Effector memory CD8-positive, alpha-beta T cell (primary cell): ENCODE data around the gene FAM111A.

Source experiments
- ATAC-seq: fragments of 150-1000 bp; cut with Tn5 transposase; replicated peaks from 2 replicates; pipeline ENCODE4 v1.10.0; 2021; ENCODE audit warnings: mild to moderate bottlenecking, moderate library complexity
- DNase-seq, 3 experiments: peaks; one replicate each; pipeline ENCODE4 v3.0.0; 2021
- H3K27ac Mint-ChIP-seq, 2 donors: one replicate each; pipeline ENCODE4 v1.8.0; 2022; ENCODE audit warnings: mild to moderate bottlenecking in 2 of 2, mixed read lengths in 2 of 2, moderate library complexity in 2 of 2
- H3K27me3 Mint-ChIP-seq, 2 donors: one replicate each; pipeline ENCODE4 v1.8.0; 2022; ENCODE audit warnings: mixed read lengths in 2 of 2
- H3K36me3 Mint-ChIP-seq: one replicate; pipeline ENCODE4 v1.8.0; 2022; ENCODE audit warnings: mild to moderate bottlenecking, moderate library complexity, mixed read lengths; ENCODE audit not compliant: insufficient read depth
- H3K4me1 Mint-ChIP-seq, 2 donors: one replicate each; pipeline ENCODE4 v1.8.0; 2022; ENCODE audit warnings: low read depth in 2 of 2, mixed read lengths in 2 of 2
- H3K4me3 Mint-ChIP-seq, 2 donors: one replicate each; pipeline ENCODE4 v1.8.0; 2022; ENCODE audit warnings: mild to moderate bottlenecking in 2 of 2, mixed read lengths in 2 of 2, moderate library complexity in 2 of 2
- H3K9me3 Mint-ChIP-seq, 2 donors: one replicate each; pipeline ENCODE4 v1.8.0; 2022; ENCODE audit warnings: mixed read lengths in 2 of 2

The FAM111A gene

DNA sequence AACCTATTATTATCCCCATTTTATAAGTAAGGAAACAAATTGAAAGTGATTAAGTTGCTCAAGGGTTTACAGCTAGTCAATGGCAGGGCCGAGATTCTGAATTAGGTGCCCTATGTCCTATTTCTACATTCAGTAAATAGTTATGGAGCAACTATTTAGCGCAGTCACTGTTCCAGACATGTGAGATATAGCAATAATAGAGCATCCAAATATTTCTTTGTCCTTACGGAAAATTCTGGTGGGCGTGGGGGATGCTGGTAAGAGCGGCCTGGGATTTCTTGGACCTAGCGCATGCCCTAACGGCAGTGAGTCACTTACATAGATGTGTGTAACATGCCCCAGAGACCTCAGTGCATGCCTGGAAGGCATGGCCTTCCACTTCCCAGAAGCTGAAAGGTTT is 33.7 kb downstream of the FAM111A start:
- no peaks in the 10 kb centered on the region for H3K9me3 Mint-ChIP-seq
- DNase-seq: no peak
- H3K4me1 Mint-ChIP-seq: peaks cover 8 to 11% of the 10 kb centered on the region in 2 donors
- peaks cover 6 to 7% of the 10 kb centered on the region in 2 donors for H3K27me3 Mint-ChIP-seq
- no peak for ATAC-seq
- no peak overlapping the region for H3K4me3 Mint-ChIP-seq
- peaks cover 4% of the 10 kb centered on the region for H3K36me3 Mint-ChIP-seq
- no peak overlapping the region for H3K27ac Mint-ChIP-seq

DNA sequence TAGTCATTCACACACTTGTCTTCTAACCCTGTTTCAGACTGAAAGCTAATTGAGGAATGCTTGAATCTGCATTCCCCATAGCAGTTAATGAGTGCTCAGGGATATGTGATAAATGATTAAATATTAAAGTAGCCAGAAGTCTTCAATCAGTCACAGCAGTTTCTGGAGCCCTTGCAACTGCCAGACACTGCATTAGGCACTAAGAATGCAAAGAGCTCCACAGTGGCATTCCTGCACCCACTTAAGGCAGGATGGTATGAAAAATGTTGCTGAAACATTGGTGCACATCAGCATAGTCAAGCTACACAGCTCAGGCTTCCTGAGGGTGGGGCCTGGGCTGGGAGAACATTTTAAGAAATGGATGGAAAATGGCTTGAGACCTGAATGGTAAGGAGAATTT is 35.7 kb downstream of the FAM111A start:
- H3K4me3 Mint-ChIP-seq: no peak overlapping the region
- no peaks in the 10 kb centered on the region for H3K27me3 Mint-ChIP-seq
- DNase-seq (no peak), ATAC-seq (no peak)
- no peaks in the 10 kb centered on the region for H3K36me3 Mint-ChIP-seq
- H3K27ac Mint-ChIP-seq: peak overlapping the region in 1 of 2 donors; percentile 65
- no peaks in the 10 kb centered on the region for H3K9me3 Mint-ChIP-seq
- H3K4me1 Mint-ChIP-seq: peaks cover 0 to 4% of the 10 kb centered on the region in 2 donors

DNA sequence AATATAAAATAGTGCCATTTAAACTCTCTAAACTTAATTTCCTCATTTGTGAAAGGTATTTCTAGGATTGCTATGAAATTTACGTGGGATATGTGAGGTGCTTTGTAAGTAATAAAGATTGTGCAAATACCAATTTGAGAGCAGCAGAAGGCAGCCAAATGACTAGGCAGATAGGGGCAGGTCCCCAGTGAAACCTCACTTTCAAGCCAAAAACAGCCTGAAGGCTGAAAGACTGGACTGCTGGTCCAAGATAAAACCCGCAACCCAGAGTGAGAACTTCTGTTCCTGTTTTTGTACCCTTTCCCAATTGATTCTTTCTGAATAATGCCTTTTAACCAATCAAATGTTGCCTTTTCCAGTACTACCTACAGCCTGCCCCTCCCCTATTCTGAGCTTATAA is 36.5 kb downstream of the FAM111A start:
- Mint-ChIP-seq H3K27ac (no peak overlapping the region), H3K27me3 (no peaks in the 10 kb centered on the region), H3K36me3 (no peaks in the 10 kb centered on the region), H3K4me1 (peaks cover 0 to 1% of the 10 kb centered on the region in 2 donors), H3K9me3 (no peaks in the 10 kb centered on the region), H3K4me3 (no peak overlapping the region)
- DNase-seq (no peak), ATAC-seq (no peak)

DNA sequence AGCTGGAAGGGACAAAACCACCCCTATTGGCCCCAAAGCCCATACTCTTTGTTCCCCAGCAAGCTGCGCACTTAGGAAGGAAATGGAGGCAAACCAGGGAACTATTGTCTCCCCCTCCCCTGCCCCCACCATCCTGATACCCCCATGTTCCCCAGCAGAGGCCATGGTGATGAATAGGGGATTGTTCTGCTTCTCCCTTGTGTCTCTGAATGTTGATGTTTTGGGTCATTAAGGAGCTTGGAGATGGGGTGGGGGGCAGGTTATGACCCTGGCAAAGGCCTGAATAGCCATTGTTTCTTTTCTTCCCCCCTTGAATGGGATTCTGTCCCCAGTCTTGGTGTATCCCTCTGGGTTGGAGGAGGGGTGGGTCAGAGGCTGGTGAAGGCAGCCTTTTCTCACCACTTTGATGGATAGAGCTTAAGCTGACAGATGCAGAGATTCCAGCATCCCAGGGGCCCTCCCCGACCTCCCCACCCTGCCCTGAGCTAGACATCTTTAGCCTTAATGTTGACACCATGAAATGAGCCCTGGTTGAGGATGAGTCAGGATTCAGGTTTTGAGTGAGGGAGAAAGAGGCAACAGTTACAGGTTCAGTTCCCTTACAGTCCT is 37.6 kb downstream of the FAM111A start:
- no peaks in the 10 kb centered on the region for H3K4me1 Mint-ChIP-seq
- H3K36me3 Mint-ChIP-seq: no peaks in the 10 kb centered on the region
- no peak overlapping the region for H3K4me3 Mint-ChIP-seq
- H3K27me3 Mint-ChIP-seq: peaks cover 0 to 10% of the 10 kb centered on the region in 2 donors
- no peaks in the 10 kb centered on the region for H3K9me3 Mint-ChIP-seq
- no peak overlapping the region for H3K27ac Mint-ChIP-seq
- DNase-seq (no peak), ATAC-seq (no peak)

DNA sequence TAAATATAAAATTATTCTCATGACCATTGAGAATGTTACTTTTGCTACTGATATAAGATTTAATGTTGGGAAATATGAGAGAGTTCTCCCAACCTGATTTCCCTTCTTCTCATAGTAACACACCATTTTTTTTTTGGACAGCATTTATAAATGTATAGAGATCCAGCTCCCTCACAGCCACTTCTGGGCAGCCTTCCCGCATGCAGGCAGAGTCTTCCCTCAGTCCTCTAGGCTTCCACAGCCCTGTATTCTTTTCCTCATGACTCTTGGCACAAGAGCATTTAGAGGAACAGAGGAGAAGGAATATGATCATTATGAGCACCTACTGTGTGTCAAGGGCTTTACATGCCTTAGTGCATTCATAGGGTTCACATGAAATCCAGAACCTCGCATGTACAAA is 38.3 kb downstream of the FAM111A start:
- no peak for ATAC-seq
- H3K36me3 Mint-ChIP-seq: no peaks in the 10 kb centered on the region

DNA sequence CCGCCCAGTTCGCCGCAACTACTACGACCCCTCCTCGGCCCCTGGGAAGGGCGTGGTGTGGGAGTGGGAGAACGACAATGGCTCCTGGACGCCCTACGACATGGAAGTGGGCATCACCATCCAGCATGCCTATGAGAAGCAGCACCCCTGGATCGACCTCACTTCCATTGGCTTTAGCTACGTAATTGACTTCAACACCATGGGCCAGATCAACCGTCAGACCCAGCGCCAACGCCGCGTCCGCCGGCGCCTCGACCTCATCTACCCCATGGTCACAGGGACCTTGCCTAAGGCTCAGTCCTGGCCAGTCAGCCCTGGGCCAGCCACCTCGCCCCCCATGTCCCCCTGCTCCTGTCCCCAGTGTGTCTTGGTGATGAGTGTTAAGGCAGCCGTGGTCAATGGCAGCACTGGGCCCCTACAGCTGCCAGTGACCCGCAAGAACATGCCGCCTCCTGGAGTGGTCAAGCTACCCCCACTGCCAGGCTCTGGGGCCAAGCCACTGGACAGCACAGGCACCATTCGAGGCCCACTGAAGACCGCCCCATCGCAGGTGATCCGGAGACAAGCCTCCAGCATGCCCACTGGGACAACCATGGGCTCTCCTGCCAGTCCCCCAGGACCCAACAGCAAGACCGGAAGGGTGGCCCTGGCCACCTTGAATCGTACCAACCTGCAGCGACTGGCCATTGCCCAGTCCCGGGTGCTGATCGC is 39.2 kb downstream of the FAM111A start:
- Mint-ChIP-seq H3K27me3 (peaks cover 0 to 18% of the 10 kb centered on the region in 2 donors), H3K36me3 (no peaks in the 10 kb centered on the region), H3K27ac (no peak overlapping the region), H3K4me3 (no peak overlapping the region), H3K4me1 (no peaks in the 10 kb centered on the region), H3K9me3 (no peaks in the 10 kb centered on the region)
- ATAC-seq: no peak
- DNase-seq: no peak

More for the DNA sequence above, 38.3 kb downstream of the FAM111A start:
- no peak for DNase-seq
- Mint-ChIP-seq H3K9me3 (no peaks in the 10 kb centered on the region), H3K4me1 (no peaks in the 10 kb centered on the region), H3K27me3 (peaks cover 0 to 10% of the 10 kb centered on the region in 2 donors), H3K27ac (no peak overlapping the region), H3K4me3 (no peak overlapping the region)

DNA sequence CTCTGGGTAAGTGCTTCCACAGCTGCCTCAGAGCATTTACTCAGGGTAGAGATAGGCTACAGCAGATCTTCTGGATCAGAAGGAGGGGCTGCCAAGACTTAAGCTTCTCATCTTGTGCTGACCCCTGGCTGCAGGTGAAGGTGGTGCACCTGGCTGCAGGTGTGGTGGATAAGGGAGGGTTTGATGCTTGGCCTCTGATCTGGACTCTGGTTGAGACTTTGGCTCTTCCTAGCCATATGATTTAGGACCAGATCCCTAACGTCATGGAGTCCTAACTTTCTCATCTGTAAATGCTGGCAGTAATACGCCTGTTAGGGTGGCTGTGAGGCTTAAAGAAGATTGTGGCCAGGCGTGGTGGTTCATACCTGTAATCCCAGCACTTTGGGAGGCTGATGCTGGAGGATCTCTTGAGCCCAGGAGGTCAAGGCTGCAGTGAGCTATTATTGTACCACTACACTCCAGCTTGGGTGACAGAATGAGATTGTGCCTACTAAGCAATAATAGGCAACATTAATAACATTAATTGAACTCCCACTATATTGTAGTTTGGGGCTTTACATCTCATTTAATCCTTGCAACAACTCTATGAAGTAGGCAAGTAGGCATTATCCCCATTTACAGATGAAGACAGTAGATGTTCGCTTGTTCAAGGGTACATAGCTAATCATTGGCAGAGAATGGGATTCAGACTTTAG is 39.9 kb downstream of the FAM111A start:
- Mint-ChIP-seq H3K27me3 (peaks cover 0 to 23% of the 10 kb centered on the region in 2 donors), H3K4me1 (no peaks in the 10 kb centered on the region), H3K9me3 (no peaks in the 10 kb centered on the region), H3K27ac (no peak overlapping the region), H3K36me3 (no peaks in the 10 kb centered on the region), H3K4me3 (no peak overlapping the region)
- peak; percentile 37 for ATAC-seq
- DNase-seq: no peak

DNA sequence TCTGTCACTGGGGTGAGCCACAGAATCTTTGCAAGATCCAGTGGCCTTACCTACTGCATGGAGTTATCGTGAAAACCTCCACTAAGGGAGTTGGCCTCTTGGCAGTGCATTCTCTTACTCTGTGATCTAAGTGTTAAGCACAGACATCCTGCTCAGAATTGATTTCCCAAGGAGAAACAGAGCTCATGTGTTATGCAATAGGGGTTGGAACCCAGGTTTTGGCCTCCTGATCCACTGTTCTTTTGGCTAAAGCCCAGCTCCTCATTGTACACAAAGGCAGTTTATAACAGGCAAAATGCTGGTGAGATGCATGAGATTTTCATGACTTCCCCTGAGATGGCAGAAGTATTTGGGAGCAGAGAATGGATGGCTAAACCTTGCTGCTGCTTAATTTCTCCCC is 41.1 kb downstream of the FAM111A start:
- no peak for ATAC-seq
- H3K36me3 Mint-ChIP-seq: no peaks in the 10 kb centered on the region
- no peaks in the 10 kb centered on the region for H3K4me1 Mint-ChIP-seq
- H3K9me3 Mint-ChIP-seq: no peaks in the 10 kb centered on the region
- DNase-seq: no peak
- peaks cover 0 to 23% of the 10 kb centered on the region in 2 donors for H3K27me3 Mint-ChIP-seq
- no peak overlapping the region for H3K4me3 Mint-ChIP-seq
- no peak overlapping the region for H3K27ac Mint-ChIP-seq

DNA sequence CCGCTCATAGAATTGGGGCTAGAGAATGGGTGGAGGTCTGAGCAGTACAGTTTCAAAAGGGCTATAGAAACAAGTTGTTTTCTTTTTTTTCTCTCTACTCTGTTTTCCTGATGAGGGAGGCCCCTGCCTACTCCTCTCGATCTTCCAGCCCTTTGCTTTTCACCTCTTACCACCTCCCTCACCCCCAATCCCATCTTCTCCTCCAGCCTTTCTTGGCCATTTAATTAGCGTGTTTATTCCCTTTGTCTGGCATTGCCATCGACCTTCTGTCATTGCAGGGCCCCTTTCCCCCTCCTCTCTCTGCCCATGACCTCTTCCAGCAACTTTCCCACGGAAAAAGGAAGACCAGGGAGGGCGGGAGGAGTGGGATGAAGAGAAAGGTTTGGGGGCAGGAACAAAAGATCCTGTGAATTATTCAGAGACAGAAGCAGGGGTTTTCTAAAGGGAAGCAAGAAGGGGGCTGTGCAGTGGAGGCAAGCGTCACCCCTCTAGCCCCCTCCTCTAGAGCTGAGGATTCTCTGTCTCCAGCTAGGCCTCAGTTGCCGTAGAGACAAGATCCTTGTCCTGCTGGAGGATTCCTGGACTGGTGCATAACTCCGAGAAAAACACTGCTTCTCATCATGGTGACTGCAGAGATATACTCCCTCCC is 42.2 kb downstream of the FAM111A start:
- Mint-ChIP-seq H3K4me3 (no peak overlapping the region), H3K36me3 (no peaks in the 10 kb centered on the region), H3K27me3 (peaks cover 0 to 23% of the 10 kb centered on the region in 2 donors), H3K9me3 (no peaks in the 10 kb centered on the region), H3K4me1 (no peaks in the 10 kb centered on the region), H3K27ac (peak overlapping the region in 1 of 2 donors; percentile 42)
- no peak for DNase-seq
- no peak for ATAC-seq

DNA sequence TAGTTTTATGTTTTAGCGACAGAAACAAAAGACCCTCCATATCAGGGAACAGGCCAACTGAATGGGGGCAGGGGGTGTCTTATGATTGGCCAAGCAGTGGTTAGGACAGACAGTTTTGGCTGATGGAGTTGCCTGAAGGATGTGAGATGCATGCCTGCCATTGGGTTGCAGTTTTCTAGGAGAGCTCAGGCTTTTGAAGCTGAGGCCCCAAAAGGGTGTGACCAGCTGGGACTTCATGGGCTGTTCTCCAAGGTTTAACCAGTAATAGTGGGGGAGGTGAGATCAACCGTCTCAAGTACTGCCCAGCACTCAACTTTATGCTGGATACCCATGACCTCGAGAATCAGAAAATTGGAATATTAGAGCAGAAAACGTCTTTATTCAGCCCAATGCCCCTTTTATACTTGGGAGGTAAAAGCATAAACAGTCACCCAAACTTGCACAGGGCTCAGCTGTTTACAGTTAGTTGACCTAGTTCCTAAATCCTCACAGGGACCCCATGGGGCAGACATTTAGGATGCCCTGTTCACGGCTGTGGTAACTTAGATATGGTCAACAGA is 42.8 kb downstream of the FAM111A start:
- Mint-ChIP-seq H3K9me3 (no peaks in the 10 kb centered on the region), H3K4me3 (no peak overlapping the region), H3K27ac (no peak overlapping the region), H3K36me3 (no peaks in the 10 kb centered on the region), H3K4me1 (no peaks in the 10 kb centered on the region), H3K27me3 (peaks cover 0 to 23% of the 10 kb centered on the region in 2 donors)
- DNase-seq: no peak
- ATAC-seq: no peak

DNA sequence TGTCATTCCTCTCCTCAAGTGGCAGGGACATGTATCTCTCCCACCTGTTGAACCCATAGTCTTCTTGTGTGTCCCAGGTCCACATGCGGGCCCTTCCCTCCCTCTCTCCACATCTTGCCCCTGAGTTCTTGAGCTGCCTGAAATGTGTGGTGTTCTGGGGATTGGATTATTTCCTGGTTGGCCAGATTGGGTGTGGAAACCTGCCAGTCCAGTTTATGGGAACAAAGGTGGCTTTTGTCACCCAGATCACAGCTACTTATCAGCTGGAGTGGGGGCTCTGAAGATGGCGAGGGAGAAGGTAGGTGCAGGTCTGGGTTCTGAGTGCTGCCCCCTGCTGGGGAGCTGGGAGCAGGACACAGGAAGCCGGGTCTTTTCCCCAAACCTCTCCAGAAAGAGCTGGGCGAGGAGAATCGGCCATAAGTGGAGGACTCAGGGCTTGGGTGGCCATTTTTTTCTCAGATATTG is 43.5 kb downstream of the FAM111A start:
- H3K36me3 Mint-ChIP-seq: no peaks in the 10 kb centered on the region
- peak overlapping the region in 1 of 2 donors; percentile 69 for H3K27ac Mint-ChIP-seq
- ATAC-seq (peak; percentile 78), DNase-seq (peak; percentile 40 to 53 (median 53))
- no peak overlapping the region for H3K4me3 Mint-ChIP-seq
- peaks cover 0 to 23% of the 10 kb centered on the region in 2 donors for H3K27me3 Mint-ChIP-seq
- H3K9me3 Mint-ChIP-seq: no peaks in the 10 kb centered on the region
- no peaks in the 10 kb centered on the region for H3K4me1 Mint-ChIP-seq

DNA sequence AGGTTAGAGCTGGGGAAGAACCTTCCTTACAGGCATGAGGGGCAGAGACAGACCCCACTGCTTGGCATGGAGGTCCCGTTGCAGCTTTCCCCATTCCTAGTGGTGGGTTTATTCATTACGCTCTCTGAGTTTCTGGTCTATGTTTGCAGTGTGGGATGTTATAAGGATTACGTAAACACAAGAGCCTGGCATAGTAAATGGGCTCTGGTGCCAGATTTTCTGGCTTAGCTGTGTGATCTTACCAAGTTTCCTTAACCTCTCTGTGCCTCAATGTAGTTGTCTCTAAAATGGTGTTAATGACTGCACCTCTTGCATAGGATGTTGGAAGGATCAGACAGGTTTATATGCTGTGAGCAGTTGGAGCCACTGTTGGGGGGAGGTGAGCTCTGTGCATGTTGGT is 44.4 kb downstream of the FAM111A start:
- no peak for DNase-seq
- no peak overlapping the region for H3K4me3 Mint-ChIP-seq
- no peak for ATAC-seq
- no peak overlapping the region for H3K27ac Mint-ChIP-seq
- no peaks in the 10 kb centered on the region for H3K4me1 Mint-ChIP-seq
- H3K9me3 Mint-ChIP-seq: no peaks in the 10 kb centered on the region
- H3K36me3 Mint-ChIP-seq: no peaks in the 10 kb centered on the region
- peaks cover 0 to 23% of the 10 kb centered on the region in 2 donors for H3K27me3 Mint-ChIP-seq

DNA sequence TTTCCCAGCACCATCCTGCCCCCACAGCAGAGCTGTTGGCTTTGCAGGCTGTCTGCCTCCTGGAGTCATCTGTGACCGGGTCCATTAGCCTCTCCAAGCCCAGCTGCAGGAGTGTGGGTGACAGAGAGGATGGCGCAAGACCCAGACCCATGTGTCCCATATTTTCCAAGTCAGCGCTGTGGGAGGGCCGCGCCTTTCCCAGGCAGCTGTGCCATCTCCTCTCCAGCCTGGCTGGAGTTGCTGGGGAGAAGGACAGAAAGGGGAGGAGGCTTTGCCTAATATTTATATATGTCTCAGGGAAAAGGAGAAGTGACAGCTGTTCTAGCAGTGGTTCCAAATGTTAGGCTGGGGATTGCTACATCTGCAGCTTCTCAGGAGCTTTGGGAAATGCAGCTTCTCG is 44.9 kb downstream of the FAM111A start:
- H3K27me3 Mint-ChIP-seq: peaks cover 0 to 23% of the 10 kb centered on the region in 2 donors
- no peak for ATAC-seq
- no peak overlapping the region for H3K4me3 Mint-ChIP-seq
- no peaks in the 10 kb centered on the region for H3K9me3 Mint-ChIP-seq
- no peak overlapping the region for H3K27ac Mint-ChIP-seq
- DNase-seq: no peak
- no peaks in the 10 kb centered on the region for H3K36me3 Mint-ChIP-seq
- H3K4me1 Mint-ChIP-seq: no peaks in the 10 kb centered on the region
